Measurements from ENCODE around the gene OR1I1. TPM values are rescaled to one million over a fixed set of nuclear protein-coding genes. Genes with fewer than 3 reads are reported as not detected.

OR1I1 gene
- polyA plus RNA-seq, 1 donor from 2014 or later, result not detected

DNA sequence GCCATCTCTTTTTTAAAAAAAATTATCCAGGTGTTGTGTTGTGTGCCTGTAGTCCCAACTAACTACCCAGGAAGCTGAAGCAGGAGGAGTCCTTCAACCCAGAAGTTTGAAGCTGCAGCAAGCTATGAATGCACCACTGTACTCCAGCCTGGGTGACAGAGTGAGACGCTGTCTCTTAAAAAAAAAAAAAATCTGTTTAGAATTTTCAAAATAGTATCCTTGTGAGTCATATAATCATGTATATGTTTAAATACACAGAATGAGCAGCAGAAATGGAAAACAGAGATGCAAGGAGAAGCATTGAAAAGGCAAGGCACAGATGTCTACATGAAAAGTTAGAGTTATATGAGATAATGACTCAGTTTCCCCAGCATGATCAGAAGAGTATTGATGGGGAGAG lies 56.4 kb downstream of the OR1I1 start:
- Histone ChIP-seq H3K9me2 (ENCODE audit: insufficient read depth, low read length) (no peaks in the 10 kb centered on the region), H3K36me3 (ENCODE audit: insufficient read depth, low read length) (no peaks in the 10 kb centered on the region), H4K20me1 (ENCODE audit: insufficient read depth) (no peaks in the 10 kb centered on the region), H3K4me3 (ENCODE audit: low read length) (no peak overlapping the region), H3F3A (ENCODE audit: insufficient read depth, low read length, poor library complexity, severe bottlenecking) (no peaks in the 10 kb centered on the region), H3K9me3 (ENCODE audit: low read length) (no peaks in the 10 kb centered on the region), H3K27ac (ENCODE audit: low read length) (no peak overlapping the region), H2AFZ (ENCODE audit: low read depth, low read length) (no peak overlapping the region), H3K4me2 (ENCODE audit: low read length) (no peak overlapping the region), H3K79me2 (replicated peaks; ENCODE audit: insufficient read depth, low read length) (no peaks in the 10 kb centered on the region), H3K27me3 (ENCODE audit: insufficient read depth, low read depth, low read length) (no peaks in the 10 kb centered on the region), H3K9ac (ENCODE audit: low read length) (no peak overlapping the region)
- TF ChIP-seq, protein P1, sequence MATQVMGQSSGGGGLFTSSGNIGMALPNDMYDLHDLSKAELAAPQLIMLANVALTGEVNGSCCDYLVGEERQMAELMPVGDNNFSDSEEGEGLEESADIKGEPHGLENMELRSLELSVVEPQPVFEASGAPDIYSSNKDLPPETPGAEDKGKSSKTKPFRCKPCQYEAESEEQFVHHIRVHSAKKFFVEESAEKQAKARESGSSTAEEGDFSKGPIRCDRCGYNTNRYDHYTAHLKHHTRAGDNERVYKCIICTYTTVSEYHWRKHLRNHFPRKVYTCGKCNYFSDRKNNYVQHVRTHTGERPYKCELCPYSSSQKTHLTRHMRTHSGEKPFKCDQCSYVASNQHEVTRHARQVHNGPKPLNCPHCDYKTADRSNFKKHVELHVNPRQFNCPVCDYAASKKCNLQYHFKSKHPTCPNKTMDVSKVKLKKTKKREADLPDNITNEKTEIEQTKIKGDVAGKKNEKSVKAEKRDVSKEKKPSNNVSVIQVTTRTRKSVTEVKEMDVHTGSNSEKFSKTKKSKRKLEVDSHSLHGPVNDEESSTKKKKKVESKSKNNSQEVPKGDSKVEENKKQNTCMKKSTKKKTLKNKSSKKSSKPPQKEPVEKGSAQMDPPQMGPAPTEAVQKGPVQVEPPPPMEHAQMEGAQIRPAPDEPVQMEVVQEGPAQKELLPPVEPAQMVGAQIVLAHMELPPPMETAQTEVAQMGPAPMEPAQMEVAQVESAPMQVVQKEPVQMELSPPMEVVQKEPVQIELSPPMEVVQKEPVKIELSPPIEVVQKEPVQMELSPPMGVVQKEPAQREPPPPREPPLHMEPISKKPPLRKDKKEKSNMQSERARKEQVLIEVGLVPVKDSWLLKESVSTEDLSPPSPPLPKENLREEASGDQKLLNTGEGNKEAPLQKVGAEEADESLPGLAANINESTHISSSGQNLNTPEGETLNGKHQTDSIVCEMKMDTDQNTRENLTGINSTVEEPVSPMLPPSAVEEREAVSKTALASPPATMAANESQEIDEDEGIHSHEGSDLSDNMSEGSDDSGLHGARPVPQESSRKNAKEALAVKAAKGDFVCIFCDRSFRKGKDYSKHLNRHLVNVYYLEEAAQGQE (IDR thresholded peaks at IDR 0.05; ENCODE audit: borderline replicate concordance), result no peak
- TF ChIP-seq EZH2 (IDR thresholded peaks at IDR 0.05; ENCODE audit: borderline replicate concordance, insufficient read depth, low read length, poor library complexity, severe bottlenecking) (no peak), EP300 (conservative IDR thresholded peaks at IDR 0.05; ENCODE audit: poor library complexity, severe bottlenecking) (no peak), MXI1 (conservative IDR thresholded peaks at IDR 0.05; ENCODE audit: poor library complexity, severe bottlenecking) (no peak), TAF1 (IDR thresholded peaks at IDR 0.05; ENCODE audit: low read depth) (no peak), RAD21 (conservative IDR thresholded peaks at IDR 0.05) (no peak), POLR2AphosphoS5 (IDR thresholded peaks at IDR 0.05) (no peak), SMC3 (conservative IDR thresholded peaks at IDR 0.05; ENCODE audit: poor library complexity) (no peak)
- TF ChIP-seq, protein P2, sequence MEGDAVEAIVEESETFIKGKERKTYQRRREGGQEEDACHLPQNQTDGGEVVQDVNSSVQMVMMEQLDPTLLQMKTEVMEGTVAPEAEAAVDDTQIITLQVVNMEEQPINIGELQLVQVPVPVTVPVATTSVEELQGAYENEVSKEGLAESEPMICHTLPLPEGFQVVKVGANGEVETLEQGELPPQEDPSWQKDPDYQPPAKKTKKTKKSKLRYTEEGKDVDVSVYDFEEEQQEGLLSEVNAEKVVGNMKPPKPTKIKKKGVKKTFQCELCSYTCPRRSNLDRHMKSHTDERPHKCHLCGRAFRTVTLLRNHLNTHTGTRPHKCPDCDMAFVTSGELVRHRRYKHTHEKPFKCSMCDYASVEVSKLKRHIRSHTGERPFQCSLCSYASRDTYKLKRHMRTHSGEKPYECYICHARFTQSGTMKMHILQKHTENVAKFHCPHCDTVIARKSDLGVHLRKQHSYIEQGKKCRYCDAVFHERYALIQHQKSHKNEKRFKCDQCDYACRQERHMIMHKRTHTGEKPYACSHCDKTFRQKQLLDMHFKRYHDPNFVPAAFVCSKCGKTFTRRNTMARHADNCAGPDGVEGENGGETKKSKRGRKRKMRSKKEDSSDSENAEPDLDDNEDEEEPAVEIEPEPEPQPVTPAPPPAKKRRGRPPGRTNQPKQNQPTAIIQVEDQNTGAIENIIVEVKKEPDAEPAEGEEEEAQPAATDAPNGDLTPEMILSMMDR (IDR thresholded peaks at IDR 0.05; ENCODE audit: poor library complexity, severe bottlenecking), result no peak

DNA sequence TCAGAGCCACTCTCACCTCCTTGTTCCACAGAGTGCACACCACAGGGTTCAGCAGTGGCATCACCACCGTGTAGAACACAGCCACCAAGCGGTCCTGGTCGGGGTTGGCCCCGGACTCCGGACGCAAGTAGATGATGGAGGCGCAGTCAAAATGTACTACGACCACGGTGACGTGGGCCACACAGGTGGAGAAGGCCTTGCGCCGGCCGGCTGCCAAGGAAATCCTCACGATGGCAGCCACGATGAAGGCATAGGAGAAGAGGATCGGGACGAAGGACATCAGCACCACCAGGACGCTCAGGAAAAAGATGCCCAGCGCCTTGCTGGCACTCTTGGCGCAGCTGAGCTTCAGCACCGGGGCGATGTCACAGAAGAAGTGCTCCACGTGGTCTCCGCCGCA lies 59.1 kb downstream of the OR1I1 start:
- no peak overlapping the region for H2AFZ ChIP-seq (ENCODE audit: low read depth, low read length)
- H3F3A ChIP-seq (ENCODE audit: insufficient read depth, low read length, poor library complexity, severe bottlenecking), result no peaks in the 10 kb centered on the region
- no peaks in the 10 kb centered on the region for H3K79me2 ChIP-seq (replicated peaks; ENCODE audit: insufficient read depth, low read length)
- no peak overlapping the region for H3K27ac ChIP-seq (ENCODE audit: low read length)
- H3K4me2 ChIP-seq (ENCODE audit: low read length), result no peak overlapping the region
- H3K36me3 ChIP-seq (ENCODE audit: insufficient read depth, low read length), result no peaks in the 10 kb centered on the region
- no peaks in the 10 kb centered on the region for H3K27me3 ChIP-seq (ENCODE audit: insufficient read depth, low read depth, low read length)
- no peak overlapping the region for H3K4me3 ChIP-seq (ENCODE audit: low read length)
- H3K9me2 ChIP-seq (ENCODE audit: insufficient read depth, low read length), result no peaks in the 10 kb centered on the region
- no peaks in the 10 kb centered on the region for H4K20me1 ChIP-seq (ENCODE audit: insufficient read depth)
- H3K9me3 ChIP-seq (ENCODE audit: low read length), result no peaks in the 10 kb centered on the region
- TF ChIP-seq, protein P1 (IDR thresholded peaks at IDR 0.05; ENCODE audit: borderline replicate concordance), result no peak
- TF ChIP-seq TAF1 (IDR thresholded peaks at IDR 0.05; ENCODE audit: low read depth) (no peak), EZH2 (IDR thresholded peaks at IDR 0.05; ENCODE audit: borderline replicate concordance, insufficient read depth, low read length, poor library complexity, severe bottlenecking) (no peak), SMC3 (conservative IDR thresholded peaks at IDR 0.05; ENCODE audit: poor library complexity) (no peak), EP300 (conservative IDR thresholded peaks at IDR 0.05; ENCODE audit: poor library complexity, severe bottlenecking) (no peak), POLR2AphosphoS5 (IDR thresholded peaks at IDR 0.05) (no peak), MXI1 (conservative IDR thresholded peaks at IDR 0.05; ENCODE audit: poor library complexity, severe bottlenecking) (no peak), RAD21 (conservative IDR thresholded peaks at IDR 0.05) (no peak)
- TF ChIP-seq, protein P2 (IDR thresholded peaks at IDR 0.05; ENCODE audit: poor library complexity, severe bottlenecking), result no peak
- no peak overlapping the region for H3K9ac ChIP-seq (ENCODE audit: low read length)
